ENCODE results near the gene NLE1.

NLE1 gene

GRCh38 chr17:35079547-35080423 lies 62.3 kb downstream of the NLE1 start:
- Histone ChIP-seq H3K4me2 (ENCODE audit: low read depth, low read length, poor library complexity, severe bottlenecking) (no peak overlapping the region), H3F3A (ENCODE audit: insufficient read depth) (no peaks in the 10 kb centered on the region), H3K27me3 (ENCODE audit: low read length) (no peaks in the 10 kb centered on the region), H3K9me2 (replicated peaks; ENCODE audit: insufficient read depth, low read length) (no peaks in the 10 kb centered on the region), H3K27ac (ENCODE audit: low read depth, low read length) (no peak overlapping the region), H3K9me3 (ENCODE audit: insufficient read depth, low read length) (no peaks in the 10 kb centered on the region), H3K79me2 (ENCODE audit: insufficient read depth, low read length) (no peaks in the 10 kb centered on the region), H3K36me3 (ENCODE audit: low read length) (no peaks in the 10 kb centered on the region), H3K4me3 (ENCODE audit: insufficient read depth, low read length, poor library complexity, severe bottlenecking) (no peak overlapping the region), H3K9ac (ENCODE audit: low read length) (no peak overlapping the region), H2AFZ (ENCODE audit: low read depth, low read length, severe bottlenecking) (no peak overlapping the region), H4K20me1 (ENCODE audit: low read depth, low read length) (no peaks in the 10 kb centered on the region)
- TF ChIP-seq, protein P1, sequence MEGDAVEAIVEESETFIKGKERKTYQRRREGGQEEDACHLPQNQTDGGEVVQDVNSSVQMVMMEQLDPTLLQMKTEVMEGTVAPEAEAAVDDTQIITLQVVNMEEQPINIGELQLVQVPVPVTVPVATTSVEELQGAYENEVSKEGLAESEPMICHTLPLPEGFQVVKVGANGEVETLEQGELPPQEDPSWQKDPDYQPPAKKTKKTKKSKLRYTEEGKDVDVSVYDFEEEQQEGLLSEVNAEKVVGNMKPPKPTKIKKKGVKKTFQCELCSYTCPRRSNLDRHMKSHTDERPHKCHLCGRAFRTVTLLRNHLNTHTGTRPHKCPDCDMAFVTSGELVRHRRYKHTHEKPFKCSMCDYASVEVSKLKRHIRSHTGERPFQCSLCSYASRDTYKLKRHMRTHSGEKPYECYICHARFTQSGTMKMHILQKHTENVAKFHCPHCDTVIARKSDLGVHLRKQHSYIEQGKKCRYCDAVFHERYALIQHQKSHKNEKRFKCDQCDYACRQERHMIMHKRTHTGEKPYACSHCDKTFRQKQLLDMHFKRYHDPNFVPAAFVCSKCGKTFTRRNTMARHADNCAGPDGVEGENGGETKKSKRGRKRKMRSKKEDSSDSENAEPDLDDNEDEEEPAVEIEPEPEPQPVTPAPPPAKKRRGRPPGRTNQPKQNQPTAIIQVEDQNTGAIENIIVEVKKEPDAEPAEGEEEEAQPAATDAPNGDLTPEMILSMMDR (IDR thresholded peaks at IDR 0.05; ENCODE audit: insufficient read depth, low read length, poor library complexity, severe bottlenecking), result no peak
- TF ChIP-seq EZH2phosphoT487 (conservative IDR thresholded peaks at IDR 0.05; ENCODE audit: low read length), result no peak

Measured in SU-DHL-6 (cell line).